GM23248 (cell line): Measurements from ENCODE around the gene TEX22.

Experiments used
- EZH2 ChIP-seq: fragments of 200-600 bp; sonication (generic); IDR thresholded peaks from 2 replicates; pipeline ENCODE4 v1.6.1; 2018; ENCODE audit warnings: antibody characterized with exemption, mild to moderate bottlenecking; ENCODE audit not compliant: insufficient read depth, poor library complexity, severe bottlenecking
- EZH2phosphoT487 ChIP-seq: fragments of 200-600 bp; sonication (generic); IDR thresholded peaks from 2 replicates; pipeline ENCODE4 v1.6.1; 2018; ENCODE audit warnings: antibody characterized with exemption, moderate library complexity, mild to moderate bottlenecking, low read depth; ENCODE audit not compliant: insufficient read depth

- no peak for TF ChIP-seq EZH2
- no peak for TF ChIP-seq EZH2phosphoT487
Measured at GRCh38 chr14:105446971-105447370, 48.6 kb downstream of the TEX22 start.
